H1 (cell line): Measurements from ENCODE around the gene EXOC6. TPM values are rescaled to one million over a fixed set of nuclear protein-coding genes. Genes with fewer than 3 reads are reported as not detected.

Experiments
- CTCF ChIA-PET: fragments of 300-600 bp; sonication (Branson Sonifier 250); formaldehyde crosslinking; loops from one replicate; lab custom pipeline; 2021; ENCODE audit not compliant: partially characterized antibody; lab: Charles Lee
- POLR2A ChIA-PET: fragments of 300-600 bp; sonication (Branson Sonifier 250); formaldehyde crosslinking; loops from one replicate; lab custom pipeline; 2021; ENCODE audit warnings: inconsistent platforms; ENCODE audit not compliant: partially characterized antibody; lab: Charles Lee
- DNase-seq, 2 experiments: peaks; one replicate each; pipeline versions ENCODE4 v3.0.0 to v3.0.0-alpha.2; 2010 to 2022; ENCODE audit warnings: low spot score in 2 of 2, low read depth in 1 of 2, mixed read lengths in 1 of 2
- FAIRE-seq: peaks from 2 replicates; lab custom pipeline; 2011; peaks lifted over from hg19 to GRCh38; lab: Jason Lieb, UNC
- H2AFZ ChIP-seq: 2 replicates; pipeline ENCODE4 v1.8.1; 2012; ENCODE audit warnings: low read length, inconsistent platforms
- H2AK5ac ChIP-seq: 2 replicates; pipeline ENCODE4 v1.6.1; 2013; ENCODE audit warnings: low read depth, low read length
- H2BK120ac ChIP-seq: replicated peaks from 2 replicates; pipeline ENCODE3; 2013; ENCODE audit warnings: low read depth, low read length, inconsistent platforms
- H2BK12ac ChIP-seq: 2 replicates; pipeline ENCODE4 v1.6.1; 2013; ENCODE audit warnings: low read depth, low read length
- H2BK15ac ChIP-seq: 2 replicates; pipeline ENCODE4 v1.6.1; 2013; ENCODE audit warnings: low read length
- H2BK20ac ChIP-seq: 2 replicates; pipeline ENCODE4 v1.6.1; 2013; ENCODE audit warnings: low read length
- H2BK5ac ChIP-seq: 2 replicates; pipeline ENCODE4 v1.6.1; 2013; ENCODE audit warnings: low read depth, low read length
- H3K14ac ChIP-seq: 2 replicates; pipeline ENCODE4 v1.6.1; 2013; ENCODE audit warnings: inconsistent platforms; ENCODE audit not compliant: insufficient read length
- H3K18ac ChIP-seq: 2 replicates; pipeline ENCODE4 v1.6.1; 2013; ENCODE audit warnings: low read length; ENCODE audit errors: extremely low read depth
- H3K23ac ChIP-seq: 2 replicates; pipeline ENCODE4 v1.6.1; 2013; ENCODE audit warnings: inconsistent platforms; ENCODE audit not compliant: insufficient read length
- H3K23me2 ChIP-seq: 2 replicates; pipeline ENCODE4 v1.6.1; 2013; ENCODE audit warnings: low read depth, low read length
- H3K27ac ChIP-seq: 2 replicates; pipeline ENCODE4 v1.6.1; 2011; ENCODE audit warnings: low read depth, low read length, inconsistent platforms
- H3K27me3 ChIP-seq, 4 experiments: replicated peaks in 1 of 4; 1 replicate in 1 of 4; 2 replicates in 3 of 4; pipeline versions ENCODE4 v1.6.1 to v1.8.1; 2011 to 2013; ENCODE audit warnings: low read length in 3 of 4, mild to moderate bottlenecking in 3 of 4, inconsistent platforms in 2 of 4, mixed read lengths in 2 of 4, moderate library complexity in 1 of 4; ENCODE audit not compliant: control insufficient read depth in 3 of 4, insufficient read depth in 3 of 4; ENCODE audit errors: extremely low read depth in 1 of 4
- H3K36me3 ChIP-seq, 4 experiments: 2 replicates each; pipeline versions ENCODE4 v1.6.1 to v1.8.1; 2011 to 2013; ENCODE audit warnings: mild to moderate bottlenecking in 4 of 4, low read length in 3 of 4, moderate library complexity in 2 of 4, control low read depth in 1 of 4, inconsistent platforms in 1 of 4; ENCODE audit not compliant: insufficient read depth in 4 of 4, control insufficient read depth in 2 of 4
- H3K4ac ChIP-seq: replicated peaks from 2 replicates; pipeline ENCODE3; 2013; ENCODE audit warnings: low read length, low read depth, mixed read lengths, inconsistent platforms; ENCODE audit not compliant: insufficient read length
- H3K4me1 ChIP-seq, 4 experiments: replicated peaks in 1 of 4; 1 replicate in 1 of 4; 2 replicates in 3 of 4; pipeline versions ENCODE4 v1.6.1 to v1.8.1; 2011 to 2013; ENCODE audit warnings: low read length in 3 of 4, inconsistent platforms in 2 of 4, mixed read lengths in 1 of 4; ENCODE audit not compliant: insufficient read depth in 4 of 4, control insufficient read depth in 3 of 4
- H3K4me2 ChIP-seq, 2 experiments: 2 replicates each; pipeline versions ENCODE4 v1.6.1 to v1.8.1; 2011 to 2013; ENCODE audit warnings: low read depth in 2 of 2, low read length in 2 of 2, control low read depth in 1 of 2, inconsistent platforms in 1 of 2, mild to moderate bottlenecking in 1 of 2; ENCODE audit not compliant: insufficient read depth in 1 of 2
- H3K4me3 ChIP-seq, 4 experiments: fragments of 200-600, 300-600 bp in 1 of 4; sonication (generic), shearing (Covaris generic), sonication (Bioruptor Twin) in 1 of 4; 2 replicates each; pipeline versions ENCODE4 v1.5.1 to v1.8.1; 2011 to 2016; ENCODE audit warnings: low read length in 4 of 4, low read depth in 3 of 4, control low read depth in 2 of 4, inconsistent platforms in 2 of 4, mild to moderate bottlenecking in 2 of 4, mixed read lengths in 1 of 4, moderate library complexity in 1 of 4; ENCODE audit not compliant: insufficient read depth in 2 of 4; ENCODE audit errors: extremely low read depth in 1 of 4
- H3K56ac ChIP-seq: replicated peaks from 2 replicates; pipeline ENCODE3; 2013; ENCODE audit warnings: low read depth, mild to moderate bottlenecking, mixed read lengths, low read length, inconsistent platforms; ENCODE audit not compliant: insufficient read length
- H3K79me1 ChIP-seq: 2 replicates; pipeline ENCODE4 v1.6.1; 2013; ENCODE audit warnings: low read depth, low read length, control low read depth
- H3K79me2 ChIP-seq, 2 experiments: 2 replicates each; pipeline versions ENCODE4 v1.6.1 to v1.8.1; 2012 to 2013; ENCODE audit warnings: low read length in 2 of 2, mild to moderate bottlenecking in 2 of 2, inconsistent platforms in 1 of 2; ENCODE audit not compliant: insufficient read depth in 2 of 2, control insufficient read depth in 1 of 2
- H3K9ac ChIP-seq, 4 experiments: replicated peaks in 1 of 4; 1 replicate in 1 of 4; 2 replicates in 3 of 4; pipeline versions ENCODE4 v1.6.1 to v1.8.1; 2011 to 2013; ENCODE audit warnings: low read depth in 3 of 4, low read length in 3 of 4, control low read depth in 2 of 4, mild to moderate bottlenecking in 2 of 4, moderate library complexity in 2 of 4, inconsistent platforms in 1 of 4; ENCODE audit errors: extremely low read depth in 1 of 4
- H3K9me3 ChIP-seq, 2 experiments: 2 replicates each; pipeline versions ENCODE4 v1.6.1 to v1.8.1; 2012 to 2013; ENCODE audit warnings: mild to moderate bottlenecking in 2 of 2, moderate library complexity in 2 of 2, control low read depth in 1 of 2, inconsistent platforms in 1 of 2, low read depth in 1 of 2, low read length in 1 of 2, mixed read lengths in 1 of 2; ENCODE audit not compliant: insufficient read depth in 2 of 2
- H4K20me1 ChIP-seq, 2 experiments: replicated peaks in 1 of 2; 2 replicates each; pipeline versions ENCODE3 to v1.8.1; 2011 to 2013; ENCODE audit warnings: inconsistent platforms in 2 of 2, low read length in 2 of 2, mild to moderate bottlenecking in 1 of 2; ENCODE audit not compliant: insufficient read depth in 2 of 2, control insufficient read depth in 1 of 2
- H4K5ac ChIP-seq: 2 replicates; pipeline ENCODE4 v1.6.1; 2013; ENCODE audit warnings: low read length, low read depth, mixed read lengths, inconsistent platforms; ENCODE audit not compliant: insufficient read length
- H4K8ac ChIP-seq: 2 replicates; pipeline ENCODE4 v1.8.0; 2013; ENCODE audit warnings: mild to moderate bottlenecking, moderate library complexity, low read length, inconsistent platforms; ENCODE audit not compliant: insufficient read depth; ENCODE audit errors: extremely low read depth
- H4K91ac ChIP-seq: replicated peaks from 2 replicates; pipeline ENCODE3; 2013; ENCODE audit warnings: low read length, mixed read lengths, inconsistent platforms; ENCODE audit not compliant: insufficient read length
- ASH2L ChIP-seq: fragments of 200-600, 300-600 bp; sonication (generic); IDR thresholded peaks from one replicate; pipeline ENCODE4 v1.7.1; 2017; ENCODE audit warnings: low read length
- BACH1 ChIP-seq: IDR thresholded peaks from 2 replicates; pipeline ENCODE4 v1.6.1; 2012; ENCODE audit warnings: low read length, improper control_type of control experiment
- CBX8 ChIP-seq: fragments of 300-800, 300-1000 bp; sonication (generic); IDR thresholded peaks from 2 replicates; pipeline ENCODE4 v1.7.1; 2016; ENCODE audit warnings: low read depth, low read length, borderline replicate concordance
- EZH2 ChIP-seq: fragments of 200-600 bp; sonication (generic); IDR thresholded peaks from 2 replicates; pipeline ENCODE4 v1.7.1; 2012; ENCODE audit warnings: low read depth, mild to moderate bottlenecking, moderate library complexity, low read length, inconsistent platforms; ENCODE audit not compliant: severe bottlenecking
- JUND ChIP-seq: IDR thresholded peaks from 2 replicates; pipeline ENCODE4 v1.6.1; 2011; ENCODE audit warnings: mild to moderate bottlenecking, improper control_type of control experiment, low read length
- MAFK ChIP-seq: IDR thresholded peaks from 2 replicates; pipeline ENCODE4 v1.6.1; 2012; ENCODE audit warnings: low read depth, mild to moderate bottlenecking, improper control_type of control experiment, low read length
- TAF1 ChIP-seq: IDR thresholded peaks from 2 replicates; pipeline ENCODE4 v1.6.1; 2011; ENCODE audit warnings: mild to moderate bottlenecking, low read depth, low read length
- TAF7 ChIP-seq: optimal IDR thresholded peaks from 2 replicates; pipeline ENCODE3; 2011; ENCODE audit warnings: low read depth, mild to moderate bottlenecking, inconsistent platforms, low read length, moderate library complexity, borderline replicate concordance
- TBP ChIP-seq: IDR thresholded peaks from 2 replicates; pipeline ENCODE4 v1.6.1; 2011; ENCODE audit warnings: low read depth, low read length, improper control_type of control experiment
- USF2 ChIP-seq: IDR thresholded peaks from 2 replicates; pipeline ENCODE4 v1.6.1; 2011; ENCODE audit warnings: low read length, improper control_type of control experiment
- YY1 ChIP-seq: IDR thresholded peaks from 2 replicates; pipeline ENCODE4 v1.6.1; 2011; ENCODE audit warnings: low read depth, mild to moderate bottlenecking, low read length
- WGBS, 2 experiments: shearing (Covaris generic) in 1 of 2; methylation state at CpG; one replicate each; pipeline versions ENCODE4 v1.1.6 to v1.1.7; 2013 to 2015; ENCODE audit warnings: low lambda C conversion rate in 2 of 2, mixed read lengths in 2 of 2, inconsistent platforms in 1 of 2, low coverage in 1 of 2, missing lambda C conversion rate in 1 of 2; ENCODE audit not compliant: insufficient replicate concordance in 2 of 2, insufficient coverage in 1 of 2, insufficient read length in 1 of 2; ENCODE audit errors: extremely low coverage in 1 of 2, missing lambda C conversion rate in 1 of 2; 5-methylcytosine and 5-hydroxymethylcytosine counted together
- polyA plus RNA-seq, 7 experiments: library from polyadenylated mRNA; depleted of rRNA in 3 of 7; stranded (reverse) in 5 of 7; unstranded in 2 of 7; fragments of >200 nt in 5 of 7; fragments of 200-250 nt in 2 of 7; gene quantifications; 1 replicate in 5 of 7; 2 replicates in 1 of 7; 4 replicates in 1 of 7; pipeline versions ENCODE4 v1.2.1 to v1.2.3, GENCODE V29; 2011 to 2013; ENCODE audit warnings: missing spikeins in 2 of 7, mixed read lengths in 2 of 7
- total RNA-seq: library from RNA; stranded (reverse); fragmentation: NEBNext Ultra II Directional; extraction: Animal tissue kit (Norgen Biotek cat#: 25700); gene quantifications from 2 replicates; pipeline ENCODE4 v1.2.1, GENCODE V29; 2021

Gene EXOC6
- total and polyA plus RNA-seq, 2 of the 8 experiments (the other 6 are each of a cell fraction or from before 2014, with no cell fraction given): 1.7 to 4.5 TPM

GRCh38 chr10:93085272-93085859 is 237.0 kb downstream of the EXOC6 start:
- Histone ChIP-seq H2AK5ac (no peak overlapping the region), H3K4ac (no peak overlapping the region), H3K4me2 (no peak overlapping the region), H3K18ac (no peak overlapping the region), H3K14ac (no peak overlapping the region), H3K27me3 (no peaks in the 10 kb centered on the region; a peak in 1 of 7 replicates), H2AFZ (no peak overlapping the region), H3K23ac (no peak overlapping the region), H4K91ac (no peak overlapping the region), H2BK5ac (no peak overlapping the region), H3K36me3 (no peaks in the 10 kb centered on the region), H3K79me2 (no peaks in the 10 kb centered on the region), H3K27ac (no peak overlapping the region), H4K5ac (no peak overlapping the region), H3K4me3 (no peak overlapping the region), H3K23me2 (no peaks in the 10 kb centered on the region), H3K4me1 (peaks cover 2 to 5% (median 3%) of the 10 kb centered on the region in 4 experiments), H2BK20ac (no peak overlapping the region), H3K56ac (no peak overlapping the region), H3K79me1 (no peaks in the 10 kb centered on the region)
- POLR2A ChIA-PET: no interaction called here
- WGBS, 2 experiments: 89% methylated on average over 4 of the region's 4 CpGs; no CpG with 5 or more reads in 1 of the 2 experiments
- TF ChIP-seq TAF1 (no peak), USF2 (no peak), TAF7 (no peak), BACH1 (no peak), JUND (no peak), CBX8 (no peak), EZH2 (no peak), YY1 (no peak), TBP (no peak), MAFK (no peak), ASH2L (no peak)
- TF ChIP-seq, all 59 proteins: peak for 0
- Histone ChIP-seq H3K9me3 (no peaks in the 10 kb centered on the region), H4K8ac (no peak overlapping the region), H3K9ac (no peak overlapping the region), H2BK12ac (no peak overlapping the region), H4K20me1 (no peaks in the 10 kb centered on the region), H2BK120ac (no peak overlapping the region), H2BK15ac (no peak overlapping the region)
- CTCF ChIA-PET: interaction anchor here (0.6 to 18.5 kb wide), 7 partner anchors 9 to 292 kb away, joined by 3 to 363 read pairs (median 5); no protein-coding TSS in a partner anchor
- DNase-seq (no peak), FAIRE-seq (no peak)
